RWPE2 (cell line): ENCODE measurements around the gene INSIG1.

Experiments
- ATAC-seq: fragments of 200-7000 bp; cut with Tn5 transposase; 3 replicates; pipeline ENCODE4 v1.9.1; 2021; ENCODE audit warnings: low read depth
- DNase-seq: peaks from one replicate; pipeline ENCODE4 v3.0.0-alpha.2; 2020; ENCODE audit warnings: low spot score
- H3K27ac ChIP-seq: fragments of 450-650 bp; 2 replicates; pipeline ENCODE4 v1.5.1; 2017; ENCODE audit warnings: mild to moderate bottlenecking; ENCODE audit not compliant: poor library complexity, severe bottlenecking
- H3K27me3 ChIP-seq: fragments of 250-450 bp; sonication (Bioruptor Pico); 2 replicates; pipeline ENCODE4 v1.5.1; 2021; ENCODE audit warnings: mild to moderate bottlenecking, moderate library complexity; ENCODE audit not compliant: insufficient read depth, poor library complexity, severe bottlenecking
- H3K36me3 ChIP-seq: fragments of 250-450 bp; sonication (Bioruptor Pico); 2 replicates; pipeline ENCODE4 v1.5.1; 2020; ENCODE audit warnings: low read depth, mild to moderate bottlenecking, moderate library complexity
- H3K4me1 ChIP-seq: fragments of 250-450 bp; sonication (Bioruptor Pico); 2 replicates; pipeline ENCODE4 v1.5.1; 2021; ENCODE audit warnings: mild to moderate bottlenecking, moderate library complexity; ENCODE audit not compliant: insufficient read depth, poor library complexity, severe bottlenecking
- H3K4me3 ChIP-seq: fragments of 250-450 bp; sonication (Bioruptor Pico); 2 replicates; pipeline ENCODE4 v1.5.1; 2021; ENCODE audit warnings: mild to moderate bottlenecking, moderate library complexity; ENCODE audit not compliant: severe bottlenecking
- H3K9me3 ChIP-seq: fragments of 250-450 bp; sonication (Bioruptor Pico); 2 replicates; pipeline ENCODE4 v1.5.1; 2021; ENCODE audit warnings: mild to moderate bottlenecking, moderate library complexity; ENCODE audit not compliant: severe bottlenecking
- TF ChIP-seq, protein P1 (sequence below): fragments of 450-650 bp; IDR thresholded peaks from one replicate; pipeline ENCODE4 v1.5.1; 2017; ENCODE audit warnings: mild to moderate bottlenecking, moderate library complexity; ENCODE audit not compliant: poor library complexity, severe bottlenecking

Gene INSIG1

GRCh38 chr7:155315977-155316376, 18.3 kb downstream of the INSIG1 start:
- DNase-seq (no peak), ATAC-seq (no peak)
- H3K4me1 ChIP-seq, result no peaks in the 10 kb centered on the region
- H3K4me3 ChIP-seq, result no peak overlapping the region
- no peaks in the 10 kb centered on the region for H3K27me3 ChIP-seq
- no peaks in the 10 kb centered on the region for H3K36me3 ChIP-seq
- H3K27ac ChIP-seq, result no peak overlapping the region
- TF ChIP-seq, protein P1, sequence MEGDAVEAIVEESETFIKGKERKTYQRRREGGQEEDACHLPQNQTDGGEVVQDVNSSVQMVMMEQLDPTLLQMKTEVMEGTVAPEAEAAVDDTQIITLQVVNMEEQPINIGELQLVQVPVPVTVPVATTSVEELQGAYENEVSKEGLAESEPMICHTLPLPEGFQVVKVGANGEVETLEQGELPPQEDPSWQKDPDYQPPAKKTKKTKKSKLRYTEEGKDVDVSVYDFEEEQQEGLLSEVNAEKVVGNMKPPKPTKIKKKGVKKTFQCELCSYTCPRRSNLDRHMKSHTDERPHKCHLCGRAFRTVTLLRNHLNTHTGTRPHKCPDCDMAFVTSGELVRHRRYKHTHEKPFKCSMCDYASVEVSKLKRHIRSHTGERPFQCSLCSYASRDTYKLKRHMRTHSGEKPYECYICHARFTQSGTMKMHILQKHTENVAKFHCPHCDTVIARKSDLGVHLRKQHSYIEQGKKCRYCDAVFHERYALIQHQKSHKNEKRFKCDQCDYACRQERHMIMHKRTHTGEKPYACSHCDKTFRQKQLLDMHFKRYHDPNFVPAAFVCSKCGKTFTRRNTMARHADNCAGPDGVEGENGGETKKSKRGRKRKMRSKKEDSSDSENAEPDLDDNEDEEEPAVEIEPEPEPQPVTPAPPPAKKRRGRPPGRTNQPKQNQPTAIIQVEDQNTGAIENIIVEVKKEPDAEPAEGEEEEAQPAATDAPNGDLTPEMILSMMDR, result no peak
- H3K9me3 ChIP-seq, result no peaks in the 10 kb centered on the region

DNA sequence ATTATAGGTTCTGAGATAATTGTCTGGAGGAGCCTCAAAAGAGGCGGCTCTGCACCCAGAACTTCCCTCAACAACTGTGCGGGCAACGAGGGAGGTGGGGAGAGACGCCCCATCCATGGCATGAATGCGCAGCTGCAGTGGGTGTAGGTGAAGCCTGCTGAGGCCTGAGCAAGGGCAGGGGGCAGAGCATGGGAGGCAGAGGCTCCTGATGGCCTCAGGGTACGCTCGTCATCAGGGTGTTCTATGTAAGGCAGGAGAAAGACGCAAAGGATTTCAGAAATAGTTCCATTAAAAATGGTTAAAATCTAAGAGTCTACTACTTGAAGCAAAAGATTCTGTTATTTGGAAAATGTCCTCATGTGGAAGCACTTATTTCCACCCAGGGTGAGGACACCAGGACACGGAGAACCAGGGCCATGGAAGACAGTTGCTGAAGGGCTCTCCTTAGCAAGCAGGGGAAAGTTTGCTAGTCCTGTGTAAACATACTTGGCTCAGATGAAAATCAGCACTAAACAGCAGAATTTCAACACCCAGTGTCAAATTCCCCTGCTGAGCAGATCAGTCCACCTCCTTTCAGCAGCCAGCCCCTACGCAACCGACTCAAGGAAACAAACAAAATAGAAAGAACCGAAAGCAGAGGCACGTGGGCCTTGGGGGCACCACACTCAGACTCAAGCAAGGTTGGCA, 18.9 kb downstream of the INSIG1 start:
- no peak overlapping the region for H3K4me3 ChIP-seq
- no peaks in the 10 kb centered on the region for H3K27me3 ChIP-seq
- no peaks in the 10 kb centered on the region for H3K36me3 ChIP-seq
- no peaks in the 10 kb centered on the region for H3K9me3 ChIP-seq
- ATAC-seq (no peak), DNase-seq (no peak)
- TF ChIP-seq, protein P1, result no peak
- no peaks in the 10 kb centered on the region for H3K4me1 ChIP-seq
- H3K27ac ChIP-seq, result no peak overlapping the region

- DNase-seq (no peak), ATAC-seq (no peak)
- Histone ChIP-seq H3K4me1 (no peaks in the 10 kb centered on the region), H3K27me3 (no peaks in the 10 kb centered on the region), H3K36me3 (no peaks in the 10 kb centered on the region), H3K27ac (no peak overlapping the region), H3K9me3 (no peaks in the 10 kb centered on the region), H3K4me3 (no peak overlapping the region)
- TF ChIP-seq, protein P1, result no peak
Measured at GRCh38 chr7:155317114-155317434, 19.4 kb downstream of the INSIG1 start.

DNA sequence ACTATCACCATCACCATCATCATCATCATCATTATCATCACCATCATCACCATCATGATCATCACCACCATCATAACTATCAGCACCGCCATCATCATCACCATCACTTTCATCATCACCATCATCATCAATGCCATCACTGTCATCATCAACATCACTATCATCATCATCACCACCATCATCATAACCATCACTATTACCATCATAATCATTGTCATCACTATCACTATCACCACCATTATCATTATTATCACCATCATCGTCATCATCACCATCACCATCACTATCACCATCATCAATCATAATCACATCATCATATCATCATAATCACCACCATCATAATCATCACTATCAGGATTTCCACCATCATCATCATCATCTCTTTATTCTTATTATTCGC, 20.6 kb downstream of the INSIG1 start:
- TF ChIP-seq, protein P1, result no peak
- peaks cover 1% of the 10 kb centered on the region for H3K9me3 ChIP-seq
- no peak for DNase-seq
- no peak overlapping the region for H3K27ac ChIP-seq
- no peak overlapping the region for H3K4me3 ChIP-seq
- H3K27me3 ChIP-seq, result peaks cover 2% of the 10 kb centered on the region
- no peak for ATAC-seq
- no peaks in the 10 kb centered on the region for H3K36me3 ChIP-seq
- no peaks in the 10 kb centered on the region for H3K4me1 ChIP-seq

DNA sequence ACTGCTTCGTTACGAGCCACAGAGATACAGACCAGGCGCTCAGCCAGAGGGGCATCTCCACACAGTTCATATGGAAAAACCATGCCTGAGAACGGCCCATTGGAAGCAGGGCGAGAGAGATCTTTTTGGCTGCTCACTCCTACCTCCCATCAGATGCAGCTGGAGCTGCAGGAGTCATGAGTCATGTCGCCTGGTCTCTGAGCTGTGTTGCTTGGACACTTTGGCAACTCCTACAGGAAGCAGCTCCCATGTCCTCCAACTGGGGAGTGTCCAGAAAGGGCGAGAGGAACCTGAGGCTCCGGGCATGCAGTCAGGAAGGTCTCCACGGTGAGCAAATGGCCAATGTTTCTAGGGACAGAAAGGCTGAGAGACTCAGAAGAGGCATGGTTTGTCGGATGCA, 24.9 kb downstream of the INSIG1 start:
- no peaks in the 10 kb centered on the region for H3K4me1 ChIP-seq
- H3K36me3 ChIP-seq, result no peaks in the 10 kb centered on the region
- H3K27me3 ChIP-seq, result peaks cover 16% of the 10 kb centered on the region
- peaks cover 6% of the 10 kb centered on the region for H3K9me3 ChIP-seq
- DNase-seq (no peak), ATAC-seq (no peak)
- TF ChIP-seq, protein P1, result no peak
- H3K4me3 ChIP-seq, result no peak overlapping the region
- no peak overlapping the region for H3K27ac ChIP-seq
